NCI-H2107 (cell line): ENCODE data around the gene HMCES.
A peak's percentile ranks its signal among the peaks of the same experiment; 100 is the strongest.
"Not testable (repeated sequence)": the region's sequence is repeated elsewhere in the genome, so short reads cannot be mapped to it uniquely, and the experiment has no call there.

Experiments
- DNase-seq: peaks from one replicate; lab custom pipeline; 2025; lab: John Stamatoyannopoulos, UW

The HMCES gene

GRCh38 chr3:129259612-129260477 is 18.8 kb upstream of the HMCES start:
- no peak for DNase-seq

GRCh38 chr3:129260606-129261005 is 18.1 kb upstream of the HMCES start:
- DNase-seq = no peak

GRCh38 chr3:129261894-129262293 is 16.8 kb upstream of the HMCES start:
- DNase-seq = no peak

GRCh38 chr3:129263161-129263910 is 15.3 kb upstream of the HMCES start:
- DNase-seq = no peak

GRCh38 chr3:129264994-129265393 is 13.7 kb upstream of the HMCES start:
- not testable (repeated sequence) for DNase-seq

GRCh38 chr3:129266651-129267050 is 12.0 kb upstream of the HMCES start:
- no peak for DNase-seq

GRCh38 chr3:129268396-129268795 is 10.3 kb upstream of the HMCES start:
- no peak for DNase-seq

GRCh38 chr3:129271674-129272073 is 7.0 kb upstream of the HMCES start:
- no peak for DNase-seq

- peak; percentile 27 for DNase-seq
Measured at GRCh38 chr3:129276385-129276784, 2.3 kb upstream of the HMCES start.

- no peak for DNase-seq
Measured at GRCh38 chr3:129277829-129278271, 820 bp upstream of the HMCES start.

- no peak for DNase-seq
Measured at GRCh38 chr3:129278966-129279906, 566 bp downstream of the HMCES start.

- DNase-seq = no peak
Measured at GRCh38 chr3:129280183-129280582, 1.5 kb downstream of the HMCES start.

- DNase-seq = no peak
Measured at GRCh38 chr3:129281726-129282125, 3.1 kb downstream of the HMCES start.

GRCh38 chr3:129282727-129283327 is 4.2 kb downstream of the HMCES start:
- DNase-seq = no peak

GRCh38 chr3:129286081-129286480 is 7.4 kb downstream of the HMCES start:
- no peak for DNase-seq

GRCh38 chr3:129288446-129288845 is 9.8 kb downstream of the HMCES start:
- DNase-seq = no peak

- DNase-seq = no peak
Measured at GRCh38 chr3:129289201-129289921, 10.7 kb downstream of the HMCES start.

GRCh38 chr3:129291236-129291886 is 12.7 kb downstream of the HMCES start:
- DNase-seq = no peak

- no peak for DNase-seq
Measured at GRCh38 chr3:129295286-129295685, 16.6 kb downstream of the HMCES start.
